SH-SY5Y (cell line): ENCODE measurements around the gene DCANP1.

Source experiments
- GATA2 ChIP-seq: IDR thresholded peaks from 2 replicates; pipeline ENCODE4 v1.6.1; 2011; ENCODE audit warnings: mild to moderate bottlenecking, low read depth, low read length
- GATA3 ChIP-seq: IDR thresholded peaks from 2 replicates; pipeline ENCODE4 v1.6.1; 2011; ENCODE audit warnings: low read depth, mild to moderate bottlenecking, low read length, moderate library complexity

GRCh38 chr5:135440916-135441315, 6.2 kb downstream of the DCANP1 start:
- no peak for TF ChIP-seq GATA2
- TF ChIP-seq GATA3: no peak
